RWPE1 (cell line): ENCODE data around the gene SHC2.

ENCODE experiments used
- CTCF ChIA-PET: fragments of 350-600 bp; sonication (Branson Sonifier 250); formaldehyde crosslinking; extraction: SDS; loops from one replicate; lab custom pipeline; 2021; lab: Yijun Ruan, JAX
- POLR2A ChIA-PET: fragments of 400-600 bp; formaldehyde crosslinking; extraction: SDS; loops from one replicate; lab custom pipeline; 2020; ENCODE audit warnings: antibody characterized with exemption; ENCODE audit not compliant: low non-redundant PET; lab: Yijun Ruan, JAX
- DNase-seq: peaks from one replicate; pipeline ENCODE4 v3.0.0; 2012; ENCODE audit warnings: low spot score
- H3K27ac ChIP-seq: fragments of 450-650 bp; 2 replicates; pipeline ENCODE4 v1.5.1; 2017
- CTCF ChIP-seq: fragments of 450-650 bp; conservative IDR thresholded peaks from 2 replicates; pipeline ENCODE4 v1.5.1; 2017; ENCODE audit warnings: low read depth, mild to moderate bottlenecking

SHC2 gene

GRCh38 chr19:441213-441836 lies 19.5 kb downstream of the SHC2 start:
- CTCF ChIA-PET: no interaction called here
- POLR2A ChIA-PET: no interaction called here
- no peak overlapping the region for H3K27ac ChIP-seq
- TF ChIP-seq CTCF: no peak
- no peak for DNase-seq

- DNase-seq: no peak
- ChIA-PET POLR2A (no interaction called here), CTCF (no interaction called here)
- no peak for TF ChIP-seq CTCF
- H3K27ac ChIP-seq: no peak overlapping the region
Observed at GRCh38 chr19:440391-441212, 20.2 kb downstream of the SHC2 start.

- no peak overlapping the region for H3K27ac ChIP-seq
- DNase-seq: no peak
- ChIA-PET POLR2A (no interaction called here), CTCF (no interaction called here)
- TF ChIP-seq CTCF: no peak
Observed at GRCh38 chr19:439167-439900, 21.5 kb downstream of the SHC2 start.

- TF ChIP-seq CTCF: no peak
- ChIA-PET POLR2A (no interaction called here), CTCF (no interaction called here)
- no peak overlapping the region for H3K27ac ChIP-seq
- DNase-seq: no peak
Observed at GRCh38 chr19:438416-438958, 22.3 kb downstream of the SHC2 start.

GRCh38 chr19:437041-437440 lies 23.8 kb downstream of the SHC2 start:
- no peak overlapping the region for H3K27ac ChIP-seq
- no peak for DNase-seq
- TF ChIP-seq CTCF: no peak
- ChIA-PET CTCF (no interaction called here), POLR2A (no interaction called here)

- CTCF ChIA-PET: no interaction called here
Observed at GRCh38 chr19:436413-436950, 24.4 kb downstream of the SHC2 start.

More at GRCh38 chr19:436413-436950, 24.4 kb downstream of the SHC2 start:
- POLR2A ChIA-PET: no interaction called here
- no peak for DNase-seq
- no peak for TF ChIP-seq CTCF
- no peak overlapping the region for H3K27ac ChIP-seq
